Glutamatergic neuron (in vitro differentiated cells): ENCODE data around the gene ARHGEF33. TPM values are rescaled to one million over a fixed set of nuclear protein-coding genes. Genes with fewer than 3 reads are reported as not detected.

Experiments
- DNase-seq: peaks from one replicate; pipeline ENCODE4 v3.0.0; 2022
- H3K27ac Mint-ChIP-seq: one replicate; pipeline ENCODE4 v1.8.0; 2020; ENCODE audit warnings: mild to moderate bottlenecking, mixed read lengths, inconsistent platforms; ENCODE audit not compliant: unreplicated experiment
- H3K27me3 Mint-ChIP-seq: one replicate; pipeline ENCODE4 v1.8.0; 2020; ENCODE audit warnings: mild to moderate bottlenecking, moderate library complexity, mixed read lengths, inconsistent platforms; ENCODE audit not compliant: unreplicated experiment
- H3K36me3 Mint-ChIP-seq: one replicate; pipeline ENCODE4 v1.8.0; 2020; ENCODE audit warnings: mild to moderate bottlenecking, mixed read lengths, inconsistent platforms; ENCODE audit not compliant: unreplicated experiment
- H3K4me1 Mint-ChIP-seq: one replicate; pipeline ENCODE4 v1.8.0; 2020; ENCODE audit warnings: mild to moderate bottlenecking, low read depth, mixed read lengths, inconsistent platforms; ENCODE audit not compliant: unreplicated experiment
- H3K4me3 Mint-ChIP-seq: one replicate; pipeline ENCODE4 v1.8.0; 2020; ENCODE audit warnings: mild to moderate bottlenecking, mixed read lengths, inconsistent platforms; ENCODE audit not compliant: unreplicated experiment
- H3K9me3 Mint-ChIP-seq: one replicate; pipeline ENCODE4 v1.8.0; 2020; ENCODE audit warnings: mild to moderate bottlenecking, moderate library complexity, mixed read lengths, inconsistent platforms; ENCODE audit not compliant: unreplicated experiment
- CTCF ChIP-seq: fragments of 200-600 bp; sonication (generic); IDR thresholded peaks from one replicate; pipeline ENCODE4 v1.5.0; 2021; ENCODE audit not compliant: partially characterized antibody, unreplicated experiment
- total RNA-seq: library from RNA; stranded (reverse); fragmentation: NEBNext Ultra II Directional; extraction: Animal tissue kit (Norgen Biotek cat#: 25700); gene quantifications from one replicate; pipeline ENCODE4 v1.2.1, GENCODE V29; 2021; ENCODE audit not compliant: unreplicated experiment

Gene ARHGEF33
- total RNA-seq, 1 donor from 2014 or later: 1.1 TPM

- Mint-ChIP-seq H3K27me3 (no peaks in the 10 kb centered on the region), H3K27ac (no peak overlapping the region), H3K4me1 (no peaks in the 10 kb centered on the region), H3K36me3 (no peaks in the 10 kb centered on the region), H3K4me3 (no peak overlapping the region), H3K9me3 (no peaks in the 10 kb centered on the region)
- DNase-seq: no peak
- no peak for TF ChIP-seq CTCF
Observed at GRCh38 chr2:38907743-38908562, 18.3 kb downstream of the ARHGEF33 start.

- no peak for DNase-seq
- TF ChIP-seq CTCF: no peak
- Mint-ChIP-seq H3K4me3 (no peak overlapping the region), H3K27ac (no peak overlapping the region), H3K4me1 (no peaks in the 10 kb centered on the region), H3K36me3 (no peaks in the 10 kb centered on the region), H3K9me3 (no peaks in the 10 kb centered on the region), H3K27me3 (no peaks in the 10 kb centered on the region)
Observed at GRCh38 chr2:38909872-38910271, 20.2 kb downstream of the ARHGEF33 start.

- Mint-ChIP-seq H3K4me1 (no peaks in the 10 kb centered on the region), H3K27ac (no peak overlapping the region), H3K4me3 (no peak overlapping the region), H3K27me3 (no peaks in the 10 kb centered on the region), H3K9me3 (no peaks in the 10 kb centered on the region), H3K36me3 (no peaks in the 10 kb centered on the region)
- no peak for TF ChIP-seq CTCF
- DNase-seq: no peak
Observed at GRCh38 chr2:38911191-38911590, 21.5 kb downstream of the ARHGEF33 start.

GRCh38 chr2:38912619-38913018, 22.9 kb downstream of the ARHGEF33 start:
- no peak for TF ChIP-seq CTCF
- no peak for DNase-seq
- no peaks in the 10 kb centered on the region for H3K9me3 Mint-ChIP-seq
- no peaks in the 10 kb centered on the region for H3K36me3 Mint-ChIP-seq
- no peaks in the 10 kb centered on the region for H3K4me1 Mint-ChIP-seq
- H3K4me3 Mint-ChIP-seq: no peak overlapping the region
- no peak overlapping the region for H3K27ac Mint-ChIP-seq
- H3K27me3 Mint-ChIP-seq: no peaks in the 10 kb centered on the region

- Mint-ChIP-seq H3K27me3 (no peaks in the 10 kb centered on the region), H3K4me3 (no peak overlapping the region), H3K36me3 (no peaks in the 10 kb centered on the region), H3K27ac (no peak overlapping the region), H3K4me1 (no peaks in the 10 kb centered on the region), H3K9me3 (no peaks in the 10 kb centered on the region)
- TF ChIP-seq CTCF: no peak
- DNase-seq: no peak
Observed at GRCh38 chr2:38922389-38922788, 32.7 kb downstream of the ARHGEF33 start.
